Measurements from ENCODE around the gene POMGNT1.
A peak's percentile ranks its signal among the peaks of the same experiment; 100 is the strongest.

Gene POMGNT1

DNA sequence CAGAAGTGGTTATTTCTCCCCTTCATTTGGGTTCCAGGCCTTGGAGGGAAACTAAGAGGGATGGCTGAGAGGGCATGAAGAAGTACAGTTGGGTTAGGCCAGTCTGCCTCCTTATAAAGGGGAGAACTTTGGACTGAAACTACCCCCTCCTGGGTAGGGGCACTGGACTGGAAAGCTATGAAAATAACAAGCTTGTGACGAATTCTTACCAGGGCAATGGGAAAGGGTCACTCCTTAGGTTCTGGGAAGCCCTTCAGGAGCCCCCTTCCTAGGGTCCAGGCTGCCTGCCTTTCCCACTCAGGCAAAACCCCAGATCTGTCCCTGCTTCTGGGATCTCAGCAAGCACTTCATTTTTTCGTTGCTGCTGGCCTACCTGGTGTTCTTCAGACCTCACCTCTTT is 12.2 kb downstream of the POMGNT1 start:
- no peak overlapping the region for H3K4me3 ChIP-seq (ENCODE audit: low read depth, low read length)
- POLR2A ChIA-PET = interaction anchor here (1.1 kb wide), 1 partner anchor 54 kb away, joined by 6 read pairs; the partner anchor contains the start of gene PIK3R3
- CTCF ChIA-PET = interaction anchor here (25.6 kb wide), 1 partner anchor 153 kb away, joined by 631 read pairs; no protein-coding TSS in a partner anchor
- TF ChIP-seq, protein P1, sequence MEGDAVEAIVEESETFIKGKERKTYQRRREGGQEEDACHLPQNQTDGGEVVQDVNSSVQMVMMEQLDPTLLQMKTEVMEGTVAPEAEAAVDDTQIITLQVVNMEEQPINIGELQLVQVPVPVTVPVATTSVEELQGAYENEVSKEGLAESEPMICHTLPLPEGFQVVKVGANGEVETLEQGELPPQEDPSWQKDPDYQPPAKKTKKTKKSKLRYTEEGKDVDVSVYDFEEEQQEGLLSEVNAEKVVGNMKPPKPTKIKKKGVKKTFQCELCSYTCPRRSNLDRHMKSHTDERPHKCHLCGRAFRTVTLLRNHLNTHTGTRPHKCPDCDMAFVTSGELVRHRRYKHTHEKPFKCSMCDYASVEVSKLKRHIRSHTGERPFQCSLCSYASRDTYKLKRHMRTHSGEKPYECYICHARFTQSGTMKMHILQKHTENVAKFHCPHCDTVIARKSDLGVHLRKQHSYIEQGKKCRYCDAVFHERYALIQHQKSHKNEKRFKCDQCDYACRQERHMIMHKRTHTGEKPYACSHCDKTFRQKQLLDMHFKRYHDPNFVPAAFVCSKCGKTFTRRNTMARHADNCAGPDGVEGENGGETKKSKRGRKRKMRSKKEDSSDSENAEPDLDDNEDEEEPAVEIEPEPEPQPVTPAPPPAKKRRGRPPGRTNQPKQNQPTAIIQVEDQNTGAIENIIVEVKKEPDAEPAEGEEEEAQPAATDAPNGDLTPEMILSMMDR (IDR thresholded peaks at IDR 0.05; ENCODE audit: insufficient read depth, low read length, missing control alignments) = no peak
- no peak for DNase-seq (ENCODE audit: low read depth, low spot score)

DNA sequence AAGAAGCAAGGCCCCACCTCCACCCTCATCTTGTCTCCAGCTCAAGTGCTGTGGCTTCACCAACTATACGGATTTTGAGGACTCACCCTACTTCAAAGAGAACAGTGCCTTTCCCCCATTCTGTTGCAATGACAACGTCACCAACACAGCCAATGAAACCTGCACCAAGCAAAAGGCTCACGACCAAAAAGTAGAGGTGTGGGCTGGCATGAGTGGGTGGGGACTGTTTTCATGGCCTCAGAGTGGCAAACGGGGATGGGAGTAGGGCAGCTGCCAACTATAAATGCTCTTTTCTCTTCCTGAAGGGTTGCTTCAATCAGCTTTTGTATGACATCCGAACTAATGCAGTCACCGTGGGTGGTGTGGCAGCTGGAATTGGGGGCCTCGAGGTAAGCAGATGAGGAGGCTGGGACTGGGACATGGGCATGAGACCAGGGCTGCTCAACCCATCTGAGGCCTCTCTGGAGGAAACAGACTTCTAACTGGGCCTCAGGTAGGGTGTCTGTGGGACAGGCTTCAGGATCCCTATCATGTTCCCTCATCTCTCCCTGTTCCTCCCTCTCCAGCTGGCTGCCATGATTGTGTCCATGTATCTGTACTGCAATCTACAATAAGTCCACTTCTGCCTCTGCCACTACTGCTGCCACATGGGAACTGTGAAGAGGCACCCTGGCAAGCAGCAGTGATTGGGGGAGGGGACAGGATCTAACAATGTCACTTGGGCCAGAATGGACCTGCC is 13.1 kb downstream of the POMGNT1 start:
- ChIA-PET CTCF (interaction anchor here (25.6 kb wide), 1 partner anchor 152 kb away, joined by 631 read pairs; no protein-coding TSS in a partner anchor), POLR2A (no interaction called here)
- no peak for DNase-seq (ENCODE audit: low read depth, low spot score)
- TF ChIP-seq, protein P1 (IDR thresholded peaks at IDR 0.05; ENCODE audit: insufficient read depth, low read length, missing control alignments) = no peak
- H3K4me3 ChIP-seq (ENCODE audit: low read depth, low read length) = no peak overlapping the region

DNA sequence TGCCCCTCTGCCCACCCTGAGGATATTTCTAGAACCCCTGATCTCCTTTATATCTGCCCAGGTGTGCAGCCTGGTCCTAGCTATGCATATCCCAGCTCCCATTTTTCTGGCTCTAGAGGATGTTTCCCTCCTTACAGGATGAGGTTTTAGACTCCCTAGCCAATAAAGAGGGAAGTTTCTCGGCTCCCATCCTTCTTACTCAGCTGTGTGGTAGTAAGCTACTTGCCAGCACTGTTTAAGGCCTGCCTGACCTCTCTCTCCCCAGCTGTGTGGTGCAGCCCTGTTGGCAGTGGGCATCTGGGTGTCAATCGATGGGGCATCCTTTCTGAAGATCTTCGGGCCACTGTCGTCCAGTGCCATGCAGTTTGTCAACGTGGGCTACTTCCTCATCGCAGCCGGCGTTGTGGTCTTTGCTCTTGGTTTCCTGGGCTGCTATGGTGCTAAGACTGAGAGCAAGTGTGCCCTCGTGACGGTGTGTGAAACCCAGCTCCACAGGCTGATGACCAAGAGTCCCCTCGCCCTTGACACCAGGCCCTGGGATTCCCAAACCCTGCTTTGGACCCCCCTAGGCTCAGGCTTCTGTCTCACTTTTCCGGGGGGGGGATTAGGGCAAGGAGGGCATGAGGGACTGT is 14.2 kb downstream of the POMGNT1 start:
- POLR2A ChIA-PET = interaction anchor here (1.2 to 1.6 kb wide), 3 partner anchors 14 to 662 kb away, joined by 7 to 8 read pairs (median 8); partner anchors contain the start of genes PIK3R3, POMGNT1 and PRDX1
- no peak overlapping the region for H3K4me3 ChIP-seq (ENCODE audit: low read depth, low read length)
- TF ChIP-seq, protein P1 (IDR thresholded peaks at IDR 0.05; ENCODE audit: insufficient read depth, low read length, missing control alignments) = no peak
- CTCF ChIA-PET = interaction anchor here (0.8 to 25.6 kb wide), 7 partner anchors 12 to 151 kb away, joined by 3 to 631 read pairs (median 3); no protein-coding TSS in a partner anchor
- no peak for DNase-seq (ENCODE audit: low read depth, low spot score)

DNA sequence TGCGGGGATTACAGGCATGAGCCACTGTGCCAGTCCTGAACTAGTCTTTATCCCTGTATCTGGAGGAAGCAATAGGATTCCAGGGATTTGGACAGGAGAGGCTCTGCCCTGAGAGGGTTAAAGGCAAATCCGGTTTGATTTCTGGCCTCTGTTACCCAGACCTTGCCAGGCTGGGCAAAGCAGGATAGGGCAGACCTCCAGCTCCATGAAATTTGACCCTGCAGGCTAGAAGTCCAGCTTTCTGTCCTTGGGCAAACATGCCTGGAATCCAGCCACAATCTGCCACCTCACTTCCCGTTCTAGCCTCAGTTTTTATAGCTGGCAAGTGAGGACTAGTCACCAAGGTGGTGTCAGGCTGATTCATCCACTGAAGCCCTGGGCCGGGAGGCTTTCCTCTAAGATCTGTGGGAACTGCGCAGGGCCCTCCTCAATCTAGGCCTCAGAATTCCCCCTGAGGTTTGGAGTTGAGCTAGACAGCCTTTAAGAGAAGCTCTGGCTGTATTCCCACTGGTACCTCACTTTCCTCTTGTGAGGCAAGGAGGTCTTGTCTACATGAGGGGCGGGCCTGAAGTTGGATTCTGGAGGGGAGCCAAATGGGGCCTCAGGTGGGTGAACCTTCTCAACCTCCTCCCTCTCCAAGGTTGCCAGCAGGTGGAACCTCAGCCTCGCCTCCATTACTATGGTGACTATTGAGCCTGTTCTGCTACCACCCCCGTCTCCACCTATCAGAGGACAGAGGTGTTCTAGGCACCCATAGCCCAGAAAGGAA is 15.0 kb downstream of the POMGNT1 start:
- TF ChIP-seq, protein P1 (IDR thresholded peaks at IDR 0.05; ENCODE audit: insufficient read depth, low read length, missing control alignments) = no peak
- H3K4me3 ChIP-seq (ENCODE audit: low read depth, low read length) = no peak overlapping the region
- DNase-seq (ENCODE audit: low read depth, low spot score) = peak; percentile 89
- ChIA-PET POLR2A (interaction anchor here (1.2 to 1.8 kb wide), 4 partner anchors 15 to 661 kb away, joined by 7 to 11 read pairs (median 8); partner anchors contain the start of genes LURAP1, PIK3R3, POMGNT1 and PRDX1), CTCF (interaction anchor here (0.8 to 25.6 kb wide), 13 partner anchors 8 to 300 kb away, joined by 3 to 631 read pairs (median 3); partner anchors contain the start of gene POMGNT1)

DNA sequence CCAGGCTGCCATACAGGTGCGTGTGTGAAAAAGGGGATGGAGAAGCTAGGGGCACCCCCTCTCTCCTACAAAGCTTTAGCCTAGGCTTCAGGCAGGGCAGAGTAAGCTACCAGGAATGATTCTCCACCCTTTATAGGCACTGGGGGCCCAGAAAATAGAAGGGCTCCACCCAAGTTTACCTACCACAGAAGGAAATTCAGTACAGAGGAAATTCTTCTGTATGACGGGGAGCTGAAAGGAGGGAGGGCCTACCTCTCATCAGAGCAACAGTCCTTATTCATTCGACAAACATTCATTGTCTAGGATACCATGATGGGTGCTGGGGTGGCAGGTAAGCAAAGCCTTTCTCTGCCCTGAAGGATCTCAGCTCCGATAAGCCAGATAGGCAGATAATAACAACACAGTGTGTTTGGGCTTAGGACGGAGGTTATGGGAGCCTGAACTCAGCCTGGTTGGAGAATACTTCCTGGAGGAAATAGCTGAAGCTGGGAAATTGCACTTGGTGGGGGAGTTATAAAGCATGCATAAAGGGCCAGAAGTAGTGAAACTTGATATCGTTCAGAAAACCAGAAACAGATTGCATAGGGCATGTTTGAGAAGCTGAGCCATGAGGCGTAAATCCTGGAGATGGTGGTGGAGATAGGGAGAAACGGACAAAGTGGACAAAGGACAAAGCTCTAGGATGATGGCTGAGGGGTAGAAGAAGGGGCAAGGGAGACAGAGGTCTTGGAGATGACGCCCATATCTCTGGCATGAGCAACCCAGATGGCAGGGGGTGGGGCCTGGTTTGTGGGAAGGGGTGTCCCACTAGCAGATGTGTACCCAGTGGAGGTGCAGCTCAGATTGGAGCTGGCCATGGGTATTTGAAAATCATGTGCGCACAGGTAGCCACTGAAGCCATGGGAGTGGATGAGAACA is 16.6 kb downstream of the POMGNT1 start:
- POLR2A ChIA-PET = interaction anchor here (0.7 to 1.8 kb wide), 4 partner anchors 21 to 150 kb away, joined by 3 to 11 read pairs (median 4); partner anchors contain the start of genes LURAP1 and PIK3R3
- H3K4me3 ChIP-seq (ENCODE audit: low read depth, low read length) = no peak overlapping the region
- TF ChIP-seq, protein P1 (IDR thresholded peaks at IDR 0.05; ENCODE audit: insufficient read depth, low read length, missing control alignments) = no peak
- no peak for DNase-seq (ENCODE audit: low read depth, low spot score)
- CTCF ChIA-PET = interaction anchor here (0.7 to 25.6 kb wide), 28 partner anchors 10 to 299 kb away, joined by 3 to 631 read pairs (median 4); partner anchors contain the start of genes LURAP1 and POMGNT1

Data from AG04449 (cell line).